Measurements from ENCODE around the gene PRIMA1.

- TF ChIP-seq CTCF (IDR thresholded peaks at IDR 0.05) (no peak), MAX (CRISPR knock-in tag; IDR thresholded peaks at IDR 0.05) (no peak), HMGA2 (CRISPR knock-in tag; IDR thresholded peaks at IDR 0.05) (no peak), PREB (CRISPR knock-in tag; IDR thresholded peaks at IDR 0.05; ENCODE audit: borderline replicate concordance) (no peak), EMX1 (CRISPR knock-in tag; IDR thresholded peaks at IDR 0.05) (no peak), JUN (CRISPR knock-in tag; IDR thresholded peaks at IDR 0.05) (no peak), TEAD4 (CRISPR knock-in tag; IDR thresholded peaks at IDR 0.05) (no peak), FOXP4 (CRISPR knock-in tag; IDR thresholded peaks at IDR 0.05) (no peak)
Measured at GRCh38 chr14:93772263-93772662, 16.0 kb downstream of the PRIMA1 start.
